HL-60 (cell line): ENCODE measurements around the gene KCTD4.

Experiments
- GABPA ChIP-seq: IDR thresholded peaks from 2 replicates; pipeline ENCODE4 v1.6.1; 2012; ENCODE audit warnings: low read depth
- POLR2AphosphoS5 ChIP-seq: IDR thresholded peaks from 2 replicates; pipeline ENCODE4 v1.6.1; 2012; ENCODE audit warnings: low read depth
- TF ChIP-seq, protein P1 (sequence below): IDR thresholded peaks from one replicate; pipeline ENCODE4 v1.5.1; 2011; ENCODE audit warnings: low read length, control low read depth, inconsistent platforms; ENCODE audit not compliant: insufficient read depth
- TF ChIP-seq, protein P2 (sequence below): IDR thresholded peaks from 2 replicates; pipeline ENCODE4 v1.6.1; 2012; ENCODE audit warnings: low read depth; ENCODE audit not compliant: insufficient replicate concordance

DNA sequence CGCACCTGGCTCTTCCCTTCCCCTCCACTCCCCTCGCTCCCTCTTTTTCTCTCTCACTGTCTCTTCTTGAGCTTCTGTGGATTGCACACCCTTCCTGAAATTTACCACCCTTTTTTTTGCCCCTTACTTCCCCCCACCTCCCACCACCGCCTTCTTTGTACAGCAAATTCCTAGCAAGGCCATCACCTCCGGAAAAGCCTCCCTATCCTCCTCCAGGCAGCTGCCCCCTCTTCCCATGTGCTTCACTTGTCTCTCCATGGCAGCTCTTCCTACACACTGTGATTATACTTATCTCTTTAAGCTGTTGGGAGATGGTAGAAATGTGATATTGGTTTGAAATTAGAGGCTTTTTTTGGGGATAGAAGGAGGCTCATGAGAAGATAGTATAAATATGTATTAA lies 28.3 kb upstream of the KCTD4 start:
- no peak for TF ChIP-seq GABPA
- no peak for TF ChIP-seq POLR2AphosphoS5
- TF ChIP-seq, protein P1, sequence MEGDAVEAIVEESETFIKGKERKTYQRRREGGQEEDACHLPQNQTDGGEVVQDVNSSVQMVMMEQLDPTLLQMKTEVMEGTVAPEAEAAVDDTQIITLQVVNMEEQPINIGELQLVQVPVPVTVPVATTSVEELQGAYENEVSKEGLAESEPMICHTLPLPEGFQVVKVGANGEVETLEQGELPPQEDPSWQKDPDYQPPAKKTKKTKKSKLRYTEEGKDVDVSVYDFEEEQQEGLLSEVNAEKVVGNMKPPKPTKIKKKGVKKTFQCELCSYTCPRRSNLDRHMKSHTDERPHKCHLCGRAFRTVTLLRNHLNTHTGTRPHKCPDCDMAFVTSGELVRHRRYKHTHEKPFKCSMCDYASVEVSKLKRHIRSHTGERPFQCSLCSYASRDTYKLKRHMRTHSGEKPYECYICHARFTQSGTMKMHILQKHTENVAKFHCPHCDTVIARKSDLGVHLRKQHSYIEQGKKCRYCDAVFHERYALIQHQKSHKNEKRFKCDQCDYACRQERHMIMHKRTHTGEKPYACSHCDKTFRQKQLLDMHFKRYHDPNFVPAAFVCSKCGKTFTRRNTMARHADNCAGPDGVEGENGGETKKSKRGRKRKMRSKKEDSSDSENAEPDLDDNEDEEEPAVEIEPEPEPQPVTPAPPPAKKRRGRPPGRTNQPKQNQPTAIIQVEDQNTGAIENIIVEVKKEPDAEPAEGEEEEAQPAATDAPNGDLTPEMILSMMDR: no peak
- TF ChIP-seq, protein P2, sequence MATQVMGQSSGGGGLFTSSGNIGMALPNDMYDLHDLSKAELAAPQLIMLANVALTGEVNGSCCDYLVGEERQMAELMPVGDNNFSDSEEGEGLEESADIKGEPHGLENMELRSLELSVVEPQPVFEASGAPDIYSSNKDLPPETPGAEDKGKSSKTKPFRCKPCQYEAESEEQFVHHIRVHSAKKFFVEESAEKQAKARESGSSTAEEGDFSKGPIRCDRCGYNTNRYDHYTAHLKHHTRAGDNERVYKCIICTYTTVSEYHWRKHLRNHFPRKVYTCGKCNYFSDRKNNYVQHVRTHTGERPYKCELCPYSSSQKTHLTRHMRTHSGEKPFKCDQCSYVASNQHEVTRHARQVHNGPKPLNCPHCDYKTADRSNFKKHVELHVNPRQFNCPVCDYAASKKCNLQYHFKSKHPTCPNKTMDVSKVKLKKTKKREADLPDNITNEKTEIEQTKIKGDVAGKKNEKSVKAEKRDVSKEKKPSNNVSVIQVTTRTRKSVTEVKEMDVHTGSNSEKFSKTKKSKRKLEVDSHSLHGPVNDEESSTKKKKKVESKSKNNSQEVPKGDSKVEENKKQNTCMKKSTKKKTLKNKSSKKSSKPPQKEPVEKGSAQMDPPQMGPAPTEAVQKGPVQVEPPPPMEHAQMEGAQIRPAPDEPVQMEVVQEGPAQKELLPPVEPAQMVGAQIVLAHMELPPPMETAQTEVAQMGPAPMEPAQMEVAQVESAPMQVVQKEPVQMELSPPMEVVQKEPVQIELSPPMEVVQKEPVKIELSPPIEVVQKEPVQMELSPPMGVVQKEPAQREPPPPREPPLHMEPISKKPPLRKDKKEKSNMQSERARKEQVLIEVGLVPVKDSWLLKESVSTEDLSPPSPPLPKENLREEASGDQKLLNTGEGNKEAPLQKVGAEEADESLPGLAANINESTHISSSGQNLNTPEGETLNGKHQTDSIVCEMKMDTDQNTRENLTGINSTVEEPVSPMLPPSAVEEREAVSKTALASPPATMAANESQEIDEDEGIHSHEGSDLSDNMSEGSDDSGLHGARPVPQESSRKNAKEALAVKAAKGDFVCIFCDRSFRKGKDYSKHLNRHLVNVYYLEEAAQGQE: no peak
